ENCODE measurements around the gene VAV2.

VAV2 gene

GRCh38 chr9:134028575-134029247 is 36.6 kb upstream of the VAV2 start:
- no peak for DNase-seq (ENCODE audit: low spot score)

GRCh38 chr9:134028076-134028475 is 36.0 kb upstream of the VAV2 start:
- no peak for DNase-seq (ENCODE audit: low spot score)

GRCh38 chr9:134027561-134027960 is 35.4 kb upstream of the VAV2 start:
- DNase-seq (ENCODE audit: low spot score) = no peak

- no peak for DNase-seq (ENCODE audit: low spot score)
These were observed 34.9 kb upstream of the VAV2 start for GRCh38 chr9:134026981-134027380.

- DNase-seq (ENCODE audit: low spot score) = no peak
These were observed 34.5 kb upstream of the VAV2 start for GRCh38 chr9:134026581-134026980.

GRCh38 chr9:134025606-134026541 is 33.8 kb upstream of the VAV2 start:
- peak; percentile 63 for DNase-seq (ENCODE audit: low spot score)

- peak; percentile 98 for DNase-seq (ENCODE audit: low spot score)
These were observed 32.9 kb upstream of the VAV2 start, which contains the start of gene BRD3OS for GRCh38 chr9:134024828-134025605. Gene BRD3OS, plus strand, starts transcription at chr9:134025481. Its CDS starts 1,267 bp downstream, at chr9:134026748.

- DNase-seq (ENCODE audit: low spot score) = no peak
These were observed 32.2 kb upstream of the VAV2 start for GRCh38 chr9:134024214-134024792.

GRCh38 chr9:134014946-134015345 is 22.8 kb upstream of the VAV2 start:
- no peak for DNase-seq (ENCODE audit: low spot score)

GRCh38 chr9:134011401-134011800 is 19.3 kb upstream of the VAV2 start:
- no peak for DNase-seq (ENCODE audit: low spot score)

- no peak for DNase-seq (ENCODE audit: low spot score)
These were observed 18.4 kb upstream of the VAV2 start for GRCh38 chr9:134010310-134011173.

GRCh38 chr9:134007571-134007970 is 15.4 kb upstream of the VAV2 start:
- no peak for DNase-seq (ENCODE audit: low spot score)

GRCh38 chr9:134007150-134007549 is 15.0 kb upstream of the VAV2 start:
- no peak for DNase-seq (ENCODE audit: low spot score)

GRCh38 chr9:134005381-134005780 is 13.3 kb upstream of the VAV2 start:
- no peak for DNase-seq (ENCODE audit: low spot score)

- no peak for DNase-seq (ENCODE audit: low spot score)
These were observed 12.8 kb upstream of the VAV2 start for GRCh38 chr9:134004881-134005280.

- no peak for DNase-seq (ENCODE audit: low spot score)
These were observed 12.2 kb upstream of the VAV2 start for GRCh38 chr9:134004131-134004873.

GRCh38 chr9:134003237-134003636 is 11.1 kb upstream of the VAV2 start:
- DNase-seq (ENCODE audit: low spot score) = no peak

GRCh38 chr9:134002796-134003195 is 10.7 kb upstream of the VAV2 start:
- no peak for DNase-seq (ENCODE audit: low spot score)

GRCh38 chr9:133999851-134000265 is 7.7 kb upstream of the VAV2 start:
- no peak for DNase-seq (ENCODE audit: low spot score)
